MM.1S (cell line): ENCODE measurements around the gene S1PR5.

ENCODE experiments used
- EZH2 ChIP-seq: fragments of 300-600 bp; sonication (generic); optimal IDR thresholded peaks from 2 replicates; pipeline ENCODE3; 2017; ENCODE audit warnings: low read depth, mild to moderate bottlenecking, antibody characterized with exemption, low read length, mixed read lengths
- TF ChIP-seq, protein P1 (sequence below): fragments of 300-600 bp; sonication (generic); IDR thresholded peaks from 2 replicates; pipeline ENCODE4 v1.5.1; 2016; ENCODE audit warnings: antibody characterized with exemption, low read length, mixed read lengths

DNA sequence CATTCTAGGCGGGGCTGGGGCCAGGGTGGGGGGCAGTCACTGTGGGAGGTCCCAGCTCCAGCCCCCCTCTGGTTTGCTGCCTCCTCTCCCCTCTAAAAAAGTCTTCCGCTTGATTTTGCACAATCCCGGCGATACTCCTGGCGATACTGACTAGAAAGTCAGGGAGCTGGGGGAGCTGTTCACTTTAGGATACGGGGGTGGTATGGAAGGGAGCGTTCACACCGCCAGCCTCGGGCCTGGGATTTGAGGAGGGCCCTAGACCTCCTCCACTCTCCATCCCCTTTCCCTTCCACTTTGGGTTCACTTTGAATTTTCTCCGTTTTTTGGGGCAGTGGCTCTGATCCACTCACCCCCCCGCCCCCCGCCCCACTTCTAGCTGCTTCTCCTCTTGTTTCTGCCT, 49.1 kb downstream of the S1PR5 start:
- TF ChIP-seq, protein P1, sequence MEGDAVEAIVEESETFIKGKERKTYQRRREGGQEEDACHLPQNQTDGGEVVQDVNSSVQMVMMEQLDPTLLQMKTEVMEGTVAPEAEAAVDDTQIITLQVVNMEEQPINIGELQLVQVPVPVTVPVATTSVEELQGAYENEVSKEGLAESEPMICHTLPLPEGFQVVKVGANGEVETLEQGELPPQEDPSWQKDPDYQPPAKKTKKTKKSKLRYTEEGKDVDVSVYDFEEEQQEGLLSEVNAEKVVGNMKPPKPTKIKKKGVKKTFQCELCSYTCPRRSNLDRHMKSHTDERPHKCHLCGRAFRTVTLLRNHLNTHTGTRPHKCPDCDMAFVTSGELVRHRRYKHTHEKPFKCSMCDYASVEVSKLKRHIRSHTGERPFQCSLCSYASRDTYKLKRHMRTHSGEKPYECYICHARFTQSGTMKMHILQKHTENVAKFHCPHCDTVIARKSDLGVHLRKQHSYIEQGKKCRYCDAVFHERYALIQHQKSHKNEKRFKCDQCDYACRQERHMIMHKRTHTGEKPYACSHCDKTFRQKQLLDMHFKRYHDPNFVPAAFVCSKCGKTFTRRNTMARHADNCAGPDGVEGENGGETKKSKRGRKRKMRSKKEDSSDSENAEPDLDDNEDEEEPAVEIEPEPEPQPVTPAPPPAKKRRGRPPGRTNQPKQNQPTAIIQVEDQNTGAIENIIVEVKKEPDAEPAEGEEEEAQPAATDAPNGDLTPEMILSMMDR, result no peak
- no peak for TF ChIP-seq EZH2
